ENCODE data around the gene NUP58. TPM values are rescaled to one million over a fixed set of nuclear protein-coding genes. Genes with fewer than 3 reads are reported as not detected.

The NUP58 gene
- total RNA-seq, 4 donors from 2014 or later: 33.0 to 142 (median 84.2) TPM

DNA sequence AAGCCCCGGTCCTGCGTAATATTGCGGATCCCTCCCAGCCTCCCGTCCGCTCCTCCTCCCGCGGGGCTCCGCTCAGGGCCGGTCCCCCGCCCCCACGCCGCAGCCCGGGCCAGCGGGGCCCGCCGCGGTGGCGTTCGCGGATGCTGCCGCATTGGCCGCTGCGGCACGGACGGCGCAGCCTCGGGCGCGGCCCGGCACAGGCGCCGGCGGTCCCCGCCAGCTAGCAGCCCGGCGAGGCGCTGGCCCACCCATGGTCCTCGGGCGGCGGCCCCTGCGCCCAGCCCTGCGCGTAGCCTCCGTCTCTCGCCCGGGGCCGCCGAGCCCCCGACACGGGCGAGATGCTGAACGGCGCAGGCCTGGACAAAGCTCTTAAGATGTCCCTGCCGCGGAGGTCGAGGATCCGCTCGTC is 70.5 kb downstream of the NUP58 start, which contains the start of gene ATP8A2:
ATP8A2 (plus strand) TSS at position 100 of the 409 bp plus-strand sequence; CDS start at position 339, 239 bp downstream.
- Histone ChIP-seq H3K4me1 (peaks cover 0 to 10% (median 3%) of the 10 kb centered on the region in 4 donors), H3K27ac (no peak within 1 kb of the TSS), H3K27me3 (peaks cover 85% of the 10 kb centered on the region), H3K4me3 (peak within 1 kb of the TSS in 2 of 4 donors; percentile 23 to 47), H3K9me3 (no peaks in the 10 kb centered on the region), H3K36me3 (no peaks in the 10 kb centered on the region)
- no peak for DNase-seq
- TF ChIP-seq EP300 (IDR thresholded peaks at IDR 0.05; ENCODE audit: low read depth): no peak
- TF ChIP-seq POLR2A (IDR thresholded peaks at IDR 0.05): no peak
- TF ChIP-seq, protein P1, sequence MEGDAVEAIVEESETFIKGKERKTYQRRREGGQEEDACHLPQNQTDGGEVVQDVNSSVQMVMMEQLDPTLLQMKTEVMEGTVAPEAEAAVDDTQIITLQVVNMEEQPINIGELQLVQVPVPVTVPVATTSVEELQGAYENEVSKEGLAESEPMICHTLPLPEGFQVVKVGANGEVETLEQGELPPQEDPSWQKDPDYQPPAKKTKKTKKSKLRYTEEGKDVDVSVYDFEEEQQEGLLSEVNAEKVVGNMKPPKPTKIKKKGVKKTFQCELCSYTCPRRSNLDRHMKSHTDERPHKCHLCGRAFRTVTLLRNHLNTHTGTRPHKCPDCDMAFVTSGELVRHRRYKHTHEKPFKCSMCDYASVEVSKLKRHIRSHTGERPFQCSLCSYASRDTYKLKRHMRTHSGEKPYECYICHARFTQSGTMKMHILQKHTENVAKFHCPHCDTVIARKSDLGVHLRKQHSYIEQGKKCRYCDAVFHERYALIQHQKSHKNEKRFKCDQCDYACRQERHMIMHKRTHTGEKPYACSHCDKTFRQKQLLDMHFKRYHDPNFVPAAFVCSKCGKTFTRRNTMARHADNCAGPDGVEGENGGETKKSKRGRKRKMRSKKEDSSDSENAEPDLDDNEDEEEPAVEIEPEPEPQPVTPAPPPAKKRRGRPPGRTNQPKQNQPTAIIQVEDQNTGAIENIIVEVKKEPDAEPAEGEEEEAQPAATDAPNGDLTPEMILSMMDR (IDR thresholded peaks at IDR 0.05): no peak
- TF ChIP-seq POLR2AphosphoS5 (IDR thresholded peaks at IDR 0.05): no peak
- intact Hi-C loops (cut with DNase I; ENCODE audit: low total_unique reads) (no loop called here), in situ Hi-C loops (cut with MboI; ENCODE audit: low pct_ligation_motif_present in 1 of 4, low pct_unique_long_range_greater_than_20kb in 1 of 4, low sequenced_read_pairs in 3 of 4) (loop anchor here in 1 of 4 donors (10.0 kb wide), 1 partner anchor 137 kb away; no protein-coding TSS in a partner anchor)
- 5% methylated on average over 33 of the region's 58 CpGs; no CpG with 5 or more reads in 1 of the 2 donors for WGBS, 2 donors (ENCODE audit: low coverage in 1 of 2)

DNA sequence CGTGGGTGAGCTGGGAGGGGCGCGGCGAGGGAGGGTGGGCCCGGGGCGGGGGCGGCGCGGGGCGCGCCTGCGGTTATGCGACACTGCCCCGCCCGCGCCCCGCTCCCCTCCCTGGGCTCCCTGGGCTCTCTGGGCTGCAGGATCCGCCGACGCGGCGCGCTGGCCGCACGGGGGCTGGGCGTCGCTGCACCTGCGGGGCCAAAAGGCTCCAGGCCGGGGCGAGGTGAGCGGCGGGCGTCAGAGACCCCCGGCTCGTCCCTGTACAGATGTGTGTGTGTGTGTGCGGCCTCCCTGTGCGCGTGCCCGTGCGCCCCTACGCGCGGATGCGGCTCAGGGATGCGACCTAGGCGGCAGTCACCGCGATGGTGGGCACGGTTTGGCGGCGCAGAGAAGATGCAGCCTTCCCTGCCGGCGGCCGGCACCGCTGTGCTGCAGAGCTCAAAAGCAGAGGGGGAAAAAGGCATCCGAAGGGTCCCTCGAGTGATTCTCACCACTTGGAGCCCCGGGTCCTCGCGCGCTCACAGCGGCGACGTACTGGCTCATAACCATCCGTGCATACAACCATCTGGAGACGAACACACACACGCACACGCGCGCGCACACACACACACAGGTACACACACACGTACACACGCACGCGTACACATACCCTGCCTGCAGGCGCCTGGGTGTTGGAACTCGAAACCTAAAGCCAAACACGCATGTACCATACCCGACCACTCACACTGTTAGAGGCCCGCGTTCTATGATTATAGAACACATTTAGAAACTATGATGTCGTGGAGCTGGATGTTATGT is 71.1 kb downstream of the NUP58 start:
- Histone ChIP-seq H3K9me3 (no peaks in the 10 kb centered on the region), H3K27me3 (peaks cover 85% of the 10 kb centered on the region), H3K4me3 (peak overlapping the region in 2 of 4 donors; percentile 23 to 47), H3K27ac (no peak overlapping the region), H3K36me3 (no peaks in the 10 kb centered on the region), H3K4me1 (peaks cover 0 to 10% (median 3%) of the 10 kb centered on the region in 4 donors)
- DNase-seq: no peak
- TF ChIP-seq POLR2AphosphoS5 (IDR thresholded peaks at IDR 0.05) (no peak), EP300 (IDR thresholded peaks at IDR 0.05; ENCODE audit: low read depth) (no peak), POLR2A (IDR thresholded peaks at IDR 0.05) (no peak)
- TF ChIP-seq, protein P1 (IDR thresholded peaks at IDR 0.05): no peak
- in situ Hi-C loops (cut with MboI; ENCODE audit: low pct_ligation_motif_present in 1 of 4, low pct_unique_long_range_greater_than_20kb in 1 of 4, low sequenced_read_pairs in 3 of 4) (loop anchor here in 1 of 4 donors (10.0 kb wide), 1 partner anchor 138 kb away; no protein-coding TSS in a partner anchor), intact Hi-C loops (cut with DNase I; ENCODE audit: low total_unique reads) (no loop called here)
- 36 to 59% methylated on average over 5 to 44 of the region's 82 CpGs for WGBS, 2 donors (ENCODE audit: low coverage in 1 of 2)

DNA sequence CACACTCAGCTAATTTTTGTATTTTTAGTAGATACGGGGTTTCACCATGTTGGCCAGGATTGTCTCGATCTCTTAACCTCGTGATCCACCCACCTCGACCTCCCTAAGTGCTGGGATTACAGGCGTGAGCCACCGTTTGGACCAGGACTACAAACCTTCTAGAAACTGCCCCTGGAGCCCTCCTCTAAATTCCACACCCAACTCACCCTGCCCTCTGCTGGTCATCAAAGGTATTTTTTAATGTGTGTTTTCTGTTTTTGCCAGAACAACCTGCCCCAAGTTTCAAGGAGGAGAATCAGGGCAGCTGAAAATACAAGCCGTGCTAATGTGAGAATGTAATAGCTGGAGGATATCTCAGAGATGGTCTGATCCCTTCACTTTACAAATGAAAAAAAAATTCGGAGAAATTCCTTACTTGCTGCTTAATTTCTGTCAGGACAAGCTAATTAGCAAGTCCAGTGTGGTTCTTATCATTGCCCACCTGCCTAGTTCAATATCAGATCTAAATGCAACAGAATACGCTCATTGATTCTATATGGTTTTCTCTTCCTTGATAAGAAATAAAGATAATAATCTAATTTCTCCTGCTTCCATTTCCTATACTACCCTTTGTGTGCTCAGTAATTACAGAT is 74.4 kb downstream of the NUP58 start:
- peak; percentile 9 for DNase-seq
- Histone ChIP-seq H3K9me3 (no peaks in the 10 kb centered on the region), H3K4me3 (no peak overlapping the region), H3K4me1 (peaks cover 0 to 10% (median 3%) of the 10 kb centered on the region in 4 donors), H3K36me3 (no peaks in the 10 kb centered on the region), H3K27me3 (peaks cover 59% of the 10 kb centered on the region), H3K27ac (no peak overlapping the region)
- intact Hi-C loops (cut with DNase I; ENCODE audit: low total_unique reads) (no loop called here), in situ Hi-C loops (cut with MboI; ENCODE audit: low pct_ligation_motif_present in 1 of 4, low pct_unique_long_range_greater_than_20kb in 1 of 4, low sequenced_read_pairs in 3 of 4) (loop anchor here in 1 of 4 donors (10.0 kb wide), 1 partner anchor 141 kb away; no protein-coding TSS in a partner anchor)
- WGBS, 2 donors (ENCODE audit: low coverage in 1 of 2): 33 to 34% methylated on average over 3 to 9 of the region's 9 CpGs
- no peak for TF ChIP-seq EP300 (IDR thresholded peaks at IDR 0.05; ENCODE audit: low read depth)
- TF ChIP-seq, protein P1 (IDR thresholded peaks at IDR 0.05): peak; percentile 49 to 64 (median 57)
